ENCODE measurements around the gene GRAMD2B. TPM values are rescaled to one million over a fixed set of nuclear protein-coding genes. Genes with fewer than 3 reads are reported as not detected.

The GRAMD2B gene
- polyA plus RNA-seq, 1 donor, result 31.1 TPM

- DNase-seq, result no peak
These were observed 119.8 kb downstream of the GRAMD2B start for GRCh38 chr5:126543009-126543408.

GRCh38 chr5:126543660-126544059 is 120.5 kb downstream of the GRAMD2B start:
- DNase-seq, result no peak

Other genes starting within 250 kb of the GRAMD2B start
- 191 TPM for gene ALDH7A1, start 171.8 kb downstream of the GRAMD2B start, polyA plus RNA-seq (ENCODE audit: insufficient read length)
- gene PHAX, start 177.5 kb downstream of the GRAMD2B start, polyA plus RNA-seq (ENCODE audit: insufficient read length), result 87.9 TPM